Measurements from ENCODE around the gene KRTAP9-7.
"Not testable (repeated sequence)": the region's sequence is repeated elsewhere in the genome, so short reads cannot be mapped to it uniquely, and the experiment has no call there.

Gene KRTAP9-7, protein sequence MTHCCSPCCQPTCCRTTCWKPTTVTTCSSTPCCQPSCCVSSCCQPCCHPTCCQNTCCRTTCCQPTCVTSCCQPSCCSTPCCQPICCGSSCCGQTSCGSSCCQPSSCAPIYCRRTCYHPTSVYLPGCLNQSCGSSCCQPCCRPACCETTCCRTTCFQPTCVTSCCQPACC

DNA sequence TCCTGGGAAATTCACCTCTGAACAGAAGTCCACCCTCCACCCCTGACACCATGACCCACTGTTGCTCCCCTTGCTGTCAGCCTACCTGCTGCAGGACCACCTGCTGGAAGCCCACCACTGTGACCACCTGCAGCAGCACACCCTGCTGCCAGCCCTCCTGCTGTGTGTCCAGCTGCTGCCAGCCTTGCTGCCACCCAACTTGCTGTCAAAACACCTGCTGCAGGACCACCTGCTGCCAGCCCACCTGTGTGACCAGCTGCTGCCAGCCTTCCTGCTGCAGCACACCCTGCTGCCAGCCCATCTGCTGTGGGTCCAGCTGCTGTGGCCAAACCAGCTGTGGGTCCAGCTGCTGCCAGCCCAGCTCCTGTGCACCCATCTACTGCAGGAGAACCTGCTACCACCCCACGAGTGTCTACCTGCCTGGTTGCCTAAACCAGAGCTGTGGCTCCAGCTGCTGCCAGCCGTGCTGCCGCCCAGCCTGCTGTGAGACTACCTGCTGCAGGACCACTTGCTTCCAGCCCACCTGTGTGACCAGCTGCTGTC, at the start of gene KRTAP9-7:
KRTAP9-7 (plus strand) TSS at position 51 of the 543 bp plus-strand sequence; CDS start at position 51, 0 bp downstream.
- not testable (repeated sequence) for DNase-seq

DNA sequence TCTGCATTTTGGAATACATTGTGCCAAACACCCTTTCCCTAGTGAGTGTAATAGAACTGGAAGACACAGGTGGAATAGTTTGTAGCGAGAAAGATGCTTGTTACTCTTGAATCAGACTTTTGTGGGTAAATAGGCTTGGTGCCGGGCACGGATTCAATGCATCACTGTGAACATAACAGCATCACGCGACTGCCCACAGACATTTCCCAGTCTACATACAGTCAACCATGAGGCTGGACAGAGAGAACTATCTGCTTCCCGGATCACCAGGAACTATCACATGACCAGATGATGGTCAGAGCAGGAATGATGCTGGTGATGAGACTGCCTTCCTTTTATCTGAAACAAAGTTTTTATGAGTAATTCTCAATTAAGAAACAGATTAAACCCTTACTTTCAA, 49.4 kb upstream of the KRTAP9-7 start:
- DNase-seq: no peak

DNA sequence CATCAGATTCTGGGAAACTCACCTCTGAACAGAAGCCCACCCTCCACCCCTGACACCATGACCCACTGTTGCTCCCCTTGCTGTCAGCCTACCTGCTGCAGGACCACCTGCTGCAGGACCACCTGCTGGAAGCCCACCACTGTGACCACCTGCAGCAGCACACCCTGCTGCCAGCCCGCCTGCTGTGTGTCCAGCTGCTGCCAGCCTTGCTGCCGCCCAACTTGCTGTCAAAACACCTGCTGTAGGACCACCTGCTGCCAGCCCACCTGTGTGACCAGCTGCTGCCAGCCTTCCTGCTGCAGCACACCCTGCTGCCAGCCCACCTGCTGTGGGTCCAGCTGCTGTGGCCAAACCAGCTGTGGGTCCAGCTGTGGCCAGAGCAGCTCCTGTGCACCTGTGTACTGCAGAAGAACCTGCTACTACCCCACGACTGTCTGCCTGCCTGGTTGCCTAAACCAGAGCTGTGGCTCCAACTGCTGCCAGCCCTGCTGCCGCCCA, 48.9 kb upstream of the KRTAP9-7 start, which contains the start of gene KRTAP9-2:
KRTAP9-2 (plus strand) TSS at position 51 of the 498 bp plus-strand sequence; CDS start at position 58, 7 bp downstream.
- DNase-seq: not testable (repeated sequence)

DNA sequence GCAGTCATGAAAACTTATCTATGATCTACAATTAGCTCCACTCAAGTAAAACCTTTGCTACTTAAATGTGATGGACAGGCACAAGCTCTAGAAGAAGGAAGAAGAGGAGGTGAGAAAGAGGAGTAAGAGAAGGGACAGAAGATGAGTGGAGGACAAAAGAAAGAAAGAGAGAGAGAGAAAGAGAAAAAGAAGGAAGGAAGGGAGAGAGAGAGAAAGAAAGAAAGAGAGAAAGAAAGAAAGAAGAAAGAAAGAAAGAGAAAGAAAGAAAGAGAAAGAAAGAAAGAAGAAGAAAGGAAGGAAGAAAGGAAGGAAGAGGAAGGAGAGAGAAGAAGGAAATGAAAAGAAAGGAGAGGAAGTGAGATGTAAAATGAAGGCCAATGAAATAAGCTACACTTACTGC, 45.4 kb upstream of the KRTAP9-7 start:
- DNase-seq: no peak

DNA sequence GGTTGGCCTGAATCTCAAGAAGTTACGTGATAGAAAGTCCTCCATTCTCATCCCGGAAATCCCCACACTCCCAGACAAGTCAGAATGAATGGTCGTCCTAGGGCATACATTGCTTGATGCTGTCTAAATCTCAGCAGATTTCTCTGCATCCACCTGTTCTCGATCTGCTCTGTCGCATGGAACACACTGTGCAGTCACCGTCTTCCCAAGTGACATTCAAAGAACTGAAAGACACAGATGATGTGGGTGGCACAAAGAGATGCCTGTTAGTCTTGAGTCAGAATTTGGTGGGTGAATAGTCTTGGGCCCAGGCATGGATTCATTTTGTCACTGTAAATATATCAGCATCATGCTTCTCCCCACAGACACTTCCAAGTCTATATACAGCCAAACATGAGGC, 43.8 kb upstream of the KRTAP9-7 start:
- no peak for DNase-seq

DNA sequence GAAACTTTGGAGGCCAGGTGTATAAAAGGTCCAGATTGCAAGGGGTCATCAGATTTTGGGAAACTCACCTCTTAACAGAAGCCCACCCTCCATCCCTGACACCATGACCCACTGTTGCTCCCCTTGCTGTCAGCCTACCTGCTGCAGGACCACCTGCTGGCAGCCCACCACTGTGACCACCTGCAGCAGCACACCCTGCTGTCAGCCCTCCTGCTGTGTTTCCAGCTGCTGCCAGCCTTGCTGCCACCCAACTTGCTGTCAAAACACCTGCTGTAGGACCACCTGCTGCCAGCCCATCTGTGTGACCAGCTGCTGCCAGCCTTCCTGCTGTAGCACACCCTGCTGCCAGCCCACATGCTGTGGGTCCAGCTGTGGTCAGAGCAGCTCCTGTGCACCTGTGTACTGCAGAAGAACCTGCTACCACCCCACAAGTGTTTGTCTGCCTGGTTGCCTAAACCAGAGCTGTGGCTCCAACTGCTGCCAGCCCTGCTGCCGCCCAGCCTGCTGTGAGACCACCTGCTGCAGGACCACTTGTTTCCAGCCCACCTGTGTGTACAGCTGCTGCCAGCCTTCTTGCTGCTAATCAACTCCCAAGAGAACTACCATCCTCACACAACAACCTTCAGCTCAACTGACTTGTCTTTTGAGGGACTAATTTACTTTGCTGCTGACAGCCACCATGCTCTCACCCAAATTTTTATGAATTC, 42.9 kb upstream of the KRTAP9-7 start, which contains the start of gene KRTAP9-3:
KRTAP9-3 (plus strand) TSS at position 51 of the 707 bp plus-strand sequence; CDS start at position 104, 53 bp downstream.
- not testable (repeated sequence) for DNase-seq

DNA sequence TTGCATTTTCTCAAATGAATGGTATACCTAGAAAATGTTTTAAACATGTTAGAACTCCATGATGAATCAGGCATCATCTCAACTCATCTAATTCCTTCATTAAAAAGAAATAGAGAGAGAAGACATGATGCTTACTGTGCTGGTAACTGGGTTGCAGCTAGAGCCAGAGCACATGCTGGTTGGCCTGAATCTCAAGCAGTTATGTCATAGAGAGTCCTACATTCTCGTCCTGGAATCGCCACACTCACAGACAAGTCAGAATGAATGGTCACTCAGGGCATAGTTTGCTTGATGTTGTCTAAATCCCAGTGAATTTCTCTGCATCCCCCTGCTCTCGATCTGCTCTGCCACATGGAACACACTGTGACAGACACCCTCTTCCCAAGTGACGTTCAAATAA, 38.4 kb upstream of the KRTAP9-7 start:
- DNase-seq: not testable (repeated sequence)

DNA sequence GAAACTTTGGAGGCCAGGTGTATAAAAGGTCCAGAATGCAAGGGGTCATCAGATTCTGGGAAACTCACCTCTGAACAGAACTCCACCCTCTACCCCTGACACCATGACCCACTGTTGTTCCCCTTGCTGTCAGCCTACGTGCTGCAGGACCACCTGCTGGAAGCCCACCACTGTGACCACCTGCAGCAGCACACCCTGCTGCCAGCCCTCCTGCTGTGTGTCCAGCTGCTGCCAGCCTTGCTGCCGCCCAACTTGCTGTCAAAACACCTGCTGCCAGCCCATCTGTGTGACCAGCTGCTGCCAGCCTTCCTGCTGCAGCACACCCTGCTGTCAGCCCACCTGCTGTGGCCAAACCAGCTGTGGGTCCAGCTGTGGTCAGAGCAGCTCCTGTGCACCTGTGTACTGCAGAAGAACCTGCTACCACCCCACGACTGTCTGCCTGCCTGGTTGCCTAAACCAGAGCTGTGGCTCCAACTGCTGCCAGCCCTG, 37.5 kb upstream of the KRTAP9-7 start, which contains the start of gene KRTAP9-8:
KRTAP9-8 (plus strand) TSS at position 51 of the 489 bp plus-strand sequence; CDS start at position 104, 53 bp downstream.
- DNase-seq: not testable (repeated sequence)

DNA sequence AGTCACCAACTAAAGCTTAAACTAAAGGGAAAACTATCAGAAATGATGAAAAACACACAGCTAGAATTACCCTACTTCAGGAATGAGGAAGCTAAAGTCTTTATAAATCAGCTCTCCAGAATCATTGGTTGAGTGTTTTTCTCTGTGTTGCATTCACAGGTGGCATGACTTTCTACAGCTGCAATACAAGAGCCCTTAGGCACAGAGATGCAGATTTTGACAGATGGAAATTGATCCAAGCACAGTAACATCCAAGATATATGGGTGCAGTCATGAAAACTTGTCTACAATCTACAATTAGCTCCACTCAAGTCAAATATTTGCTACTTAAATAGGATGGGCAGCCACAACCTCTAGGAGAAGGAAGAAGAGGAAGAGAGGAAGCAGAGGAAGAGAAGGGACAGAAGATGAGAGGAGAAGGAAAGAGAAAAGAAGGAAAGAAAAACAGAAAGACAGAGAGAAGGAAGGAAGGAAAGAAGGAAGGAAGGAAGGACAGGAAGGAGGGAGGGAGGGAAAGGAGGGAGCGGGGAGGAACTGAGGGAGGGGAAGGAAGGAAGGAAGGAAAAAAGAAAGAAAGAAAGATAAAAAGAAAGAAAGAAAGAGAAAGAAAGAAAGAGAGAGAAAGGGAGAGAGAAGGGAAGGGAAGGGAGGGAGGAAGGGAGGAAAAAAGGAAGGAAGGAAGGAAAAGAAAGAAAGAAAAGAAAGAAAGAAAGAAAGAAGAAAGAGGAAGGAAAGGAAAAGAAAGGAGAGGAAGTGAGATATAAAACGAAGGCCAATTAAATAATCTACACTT, 28.3 kb upstream of the KRTAP9-7 start:
- not testable (repeated sequence) for DNase-seq

DNA sequence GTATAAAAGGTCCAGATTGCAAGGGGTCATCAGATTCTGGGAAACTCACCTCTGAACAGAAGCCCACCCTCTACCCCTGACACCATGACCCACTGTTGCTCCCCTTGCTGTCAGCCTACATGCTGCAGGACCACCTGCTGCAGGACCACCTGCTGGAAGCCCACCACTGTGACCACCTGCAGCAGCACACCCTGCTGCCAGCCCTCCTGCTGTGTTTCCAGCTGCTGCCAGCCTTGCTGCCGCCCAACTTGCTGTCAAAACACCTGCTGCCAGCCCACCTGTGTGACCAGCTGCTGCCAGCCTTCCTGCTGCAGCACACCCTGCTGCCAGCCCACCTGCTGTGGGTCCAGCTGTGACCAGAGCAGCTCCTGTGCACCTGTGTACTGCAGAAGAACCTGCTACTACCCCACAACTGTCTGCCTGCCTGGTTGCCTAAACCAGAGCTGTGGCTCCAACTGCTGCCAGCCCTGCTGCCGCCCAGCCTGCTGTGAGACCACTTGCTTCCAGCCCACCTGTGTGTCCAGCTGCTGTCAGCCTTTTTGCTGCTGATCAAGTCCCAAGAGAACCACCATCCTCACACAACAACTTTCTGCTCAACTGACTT, 25.8 kb upstream of the KRTAP9-7 start, which contains the start of gene KRTAP9-4:
KRTAP9-4 (plus strand) TSS at position 51 of the 604 bp plus-strand sequence; CDS start at position 85, 34 bp downstream.
- DNase-seq: not testable (repeated sequence)

DNA sequence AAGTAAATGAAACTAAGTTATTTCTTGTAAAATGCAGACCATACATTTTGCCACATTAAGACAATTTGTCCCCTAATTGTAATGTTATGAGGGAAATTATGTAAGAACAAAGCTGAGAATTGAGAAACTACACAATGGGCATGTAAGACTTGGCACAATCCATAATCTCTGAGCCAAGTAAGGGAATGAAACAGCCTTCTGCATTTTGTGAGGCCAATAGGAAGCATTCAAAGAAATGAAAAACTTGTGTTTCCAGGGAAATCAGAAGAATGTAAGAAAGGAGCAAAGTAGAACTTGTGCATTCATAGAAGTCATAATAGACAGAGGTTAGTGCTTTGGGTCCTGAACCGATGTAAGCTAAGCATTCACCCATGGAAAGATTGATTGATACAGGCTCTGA, 24.2 kb upstream of the KRTAP9-7 start:
- DNase-seq: no peak

DNA sequence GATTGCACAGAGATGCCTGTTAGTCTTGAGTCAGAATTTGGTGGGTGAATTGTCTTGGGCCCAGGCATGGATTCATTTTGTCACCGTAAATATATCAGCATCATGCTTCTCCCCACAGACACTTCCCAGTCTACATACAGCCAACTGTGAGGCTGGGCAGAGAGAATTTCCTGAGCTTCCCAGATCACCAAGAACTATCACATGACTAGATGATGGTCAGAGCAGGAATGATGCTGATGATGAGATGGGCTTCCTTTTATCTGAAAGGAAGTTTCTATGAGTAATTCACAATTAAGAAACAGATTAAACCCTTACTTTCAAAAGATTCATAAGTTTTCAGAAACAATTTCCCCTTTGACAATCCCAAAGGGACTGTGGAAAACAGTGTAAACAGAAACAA, 20.6 kb upstream of the KRTAP9-7 start:
- DNase-seq: no peak

DNA sequence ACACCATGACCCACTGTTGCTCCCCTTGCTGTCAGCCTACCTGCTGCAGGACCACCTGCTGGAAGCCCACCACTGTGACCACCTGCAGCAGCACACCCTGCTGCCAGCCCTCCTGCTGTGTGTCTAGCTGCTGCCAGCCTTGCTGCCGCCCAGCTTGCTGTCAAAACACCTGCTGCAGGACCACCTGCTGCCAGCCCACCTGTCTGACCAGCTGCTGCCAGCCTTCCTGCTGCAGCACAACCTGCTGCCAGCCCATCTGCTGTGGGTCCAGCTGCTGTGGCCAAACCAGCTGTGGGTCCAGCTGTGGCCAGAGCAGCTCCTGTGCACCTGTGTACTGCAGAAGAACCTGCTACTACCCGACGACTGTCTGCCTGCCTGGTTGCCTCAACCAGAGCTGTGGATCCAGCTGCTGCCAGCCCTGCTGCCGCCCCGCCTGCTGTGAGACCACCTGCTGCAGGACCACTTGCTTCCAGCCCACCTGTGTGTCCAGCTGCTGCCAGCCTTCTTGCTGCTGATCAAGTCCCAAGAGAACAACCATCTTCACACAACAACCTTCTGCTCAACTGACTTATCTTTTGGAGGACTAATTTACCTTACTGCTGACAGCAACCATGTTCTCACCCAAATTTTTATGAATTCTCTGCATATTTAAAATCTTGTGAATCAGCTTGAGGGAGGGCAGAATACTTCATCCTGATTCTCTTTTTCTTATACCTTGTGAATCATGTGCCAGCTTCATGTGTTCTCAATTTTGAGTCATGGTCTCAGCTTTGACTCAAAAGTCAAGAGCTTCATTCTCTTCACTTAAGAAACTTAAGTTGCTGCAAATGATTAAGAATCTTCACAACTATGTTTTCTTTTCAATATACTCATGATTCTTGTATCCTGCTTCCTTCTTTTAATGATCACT, 19.9 kb upstream of the KRTAP9-7 start, which contains the start of gene KRTAP9-9:
KRTAP9-9 (plus strand) TSS at position 4 of the 910 bp plus-strand sequence.
- DNase-seq: not testable (repeated sequence)

DNA sequence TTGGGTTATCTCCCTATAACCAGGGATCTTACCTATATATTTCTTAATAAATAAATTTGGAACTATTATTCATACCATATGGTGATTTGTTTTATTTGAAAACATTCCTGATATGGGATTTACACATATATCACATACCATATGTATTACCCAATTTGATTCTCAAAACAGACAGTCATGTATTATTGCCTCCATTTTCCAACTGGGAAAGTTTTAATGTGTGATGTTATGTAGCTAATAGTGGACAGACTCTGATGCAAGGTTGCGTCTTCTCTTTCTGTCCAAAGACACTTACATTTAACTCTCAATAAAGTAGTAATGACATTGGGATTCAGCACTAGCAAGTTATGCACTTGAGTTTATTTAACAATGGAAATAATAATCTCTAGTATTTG, 19.2 kb upstream of the KRTAP9-7 start:
- no peak for DNase-seq

DNA sequence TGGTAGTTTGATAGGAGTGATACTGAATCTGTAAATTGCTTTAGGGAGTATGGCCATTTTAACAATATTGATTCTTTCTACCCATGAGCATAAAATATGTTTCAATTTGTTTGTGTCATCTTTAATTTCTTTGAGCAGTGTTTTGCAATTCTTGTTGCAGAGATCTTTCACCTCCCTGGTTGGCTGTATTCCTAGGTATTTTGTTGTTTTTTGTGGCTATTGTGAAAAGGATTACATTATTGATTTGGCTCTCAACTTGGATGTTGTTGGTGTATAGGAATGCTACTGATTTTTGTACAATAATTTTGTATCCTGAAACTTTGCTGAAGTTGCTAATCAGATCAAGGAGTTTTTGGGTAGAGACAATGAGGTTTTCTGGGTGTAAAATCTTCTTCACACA, 17.1 kb upstream of the KRTAP9-7 start:
- DNase-seq: no peak

DNA sequence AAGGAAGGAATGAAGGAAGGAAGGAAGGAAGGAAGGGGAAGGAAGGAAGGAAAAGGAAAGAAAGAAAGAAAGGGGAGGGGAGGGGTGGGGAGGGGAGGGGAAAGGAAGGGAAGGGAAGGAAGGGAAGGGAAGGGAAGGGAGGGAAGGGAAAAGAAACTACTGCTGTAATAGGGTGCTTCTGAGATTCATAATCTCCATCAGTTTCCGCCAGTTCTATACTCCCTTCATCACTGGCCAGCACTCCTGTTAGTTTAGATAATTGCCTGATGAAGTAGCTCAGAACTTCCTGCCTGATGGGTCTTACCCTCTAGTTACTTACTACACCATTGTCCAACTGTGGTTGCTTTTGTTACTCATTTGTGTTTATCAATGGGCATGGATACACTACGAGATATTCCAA, 12.3 kb upstream of the KRTAP9-7 start:
- no peak for DNase-seq

DNA sequence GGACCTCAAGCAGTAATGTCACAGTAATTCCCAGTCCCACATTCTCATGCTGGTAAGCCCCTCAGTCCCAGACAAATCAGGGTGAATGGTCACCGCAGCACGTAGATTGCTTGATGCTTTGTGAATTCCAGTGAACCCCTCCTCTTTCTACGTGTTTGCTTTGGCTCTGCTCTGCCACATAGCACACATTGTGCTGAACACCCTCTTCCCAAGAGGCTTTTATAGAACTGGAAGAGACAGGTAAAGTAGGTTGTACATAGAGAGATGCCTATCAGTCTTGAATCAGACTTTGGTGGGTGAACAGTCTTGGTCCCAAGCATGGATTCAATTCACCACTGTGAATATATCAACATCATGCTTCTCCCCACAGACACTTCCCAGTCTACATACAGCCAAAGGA, 10.9 kb upstream of the KRTAP9-7 start:
- DNase-seq: no peak

DNA sequence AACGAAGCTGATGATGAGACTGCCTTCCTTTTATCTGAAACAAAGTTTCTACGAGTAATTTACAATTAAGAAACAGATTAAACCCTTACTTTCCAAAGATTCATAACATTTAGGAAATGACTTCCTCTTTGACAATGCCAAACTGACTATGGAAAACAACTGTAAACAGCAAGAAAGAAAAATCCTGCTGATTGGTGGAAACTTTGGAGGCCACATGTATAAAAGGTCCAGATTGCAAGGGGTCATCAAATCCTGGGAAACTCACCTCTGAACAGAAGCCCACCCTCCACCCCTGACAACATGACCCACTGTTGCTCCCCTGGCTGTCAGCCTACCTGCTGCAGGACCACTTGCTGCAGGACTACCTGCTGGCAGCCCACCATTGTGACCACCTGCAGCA, 10.4 kb upstream of the KRTAP9-7 start, which contains the start of gene KRTAP9-6:
KRTAP9-6 (plus strand) TSS at position 301 of the 400 bp plus-strand sequence; CDS start at position 301, 0 bp downstream.
- no peak for DNase-seq

DNA sequence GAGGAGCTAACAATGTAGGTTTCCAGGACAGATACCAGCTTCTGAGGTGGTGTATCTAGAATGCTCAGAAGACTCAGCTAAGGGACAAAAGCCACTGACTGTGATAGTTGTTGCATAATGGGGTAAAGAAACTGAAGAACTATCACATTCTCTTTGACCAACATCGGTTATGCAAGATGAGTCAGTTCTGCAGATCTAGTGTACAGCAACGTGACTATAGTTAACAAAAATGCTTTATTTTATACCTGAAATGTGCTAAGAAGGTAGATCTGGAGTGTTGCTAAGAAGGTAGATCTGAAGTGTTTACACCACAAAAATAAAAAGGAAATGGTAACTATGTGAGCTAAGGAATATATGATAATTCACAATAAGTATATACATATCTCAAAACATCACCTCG, 7.8 kb upstream of the KRTAP9-7 start:
- no peak for DNase-seq

DNA sequence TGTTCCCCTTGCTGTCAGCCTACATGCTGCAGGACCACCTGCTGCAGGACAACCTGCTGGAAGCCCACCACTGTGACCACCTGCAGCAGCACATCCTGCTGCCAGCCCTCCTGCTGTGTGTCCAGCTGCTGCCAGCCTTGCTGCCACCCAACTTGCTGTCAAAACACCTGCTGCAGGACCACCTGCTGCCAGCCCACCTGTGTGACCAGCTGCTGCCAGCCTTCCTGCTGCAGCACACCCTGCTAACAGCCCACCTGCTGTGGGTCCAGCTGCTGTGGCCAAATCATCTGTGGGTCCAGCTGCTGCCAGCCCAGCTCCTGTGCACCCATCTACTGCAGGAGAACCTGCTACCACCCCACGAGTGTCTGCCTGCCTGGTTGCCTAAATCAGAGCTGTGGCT, 4.2 kb upstream of the KRTAP9-7 start:
- not testable (repeated sequence) for DNase-seq

DNA sequence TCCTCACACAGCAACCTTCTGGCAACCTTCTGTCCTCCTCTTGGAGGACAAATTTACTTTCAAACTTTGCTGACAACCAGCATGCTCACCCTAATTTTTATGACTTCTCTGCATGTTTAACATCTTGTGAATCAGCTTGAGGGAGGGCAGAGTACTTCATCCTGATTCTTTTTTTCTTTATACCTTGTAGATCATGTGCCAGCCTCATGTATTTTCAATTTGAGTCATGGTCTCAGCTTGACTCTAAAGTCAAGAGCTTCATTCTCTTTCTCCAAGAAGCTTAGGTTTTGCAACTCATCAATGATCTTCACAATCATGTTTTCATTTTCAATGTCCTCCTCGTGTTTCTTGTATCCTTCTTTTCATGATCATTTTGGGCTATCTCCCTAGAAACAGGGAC, 3.6 kb upstream of the KRTAP9-7 start:
- no peak for DNase-seq

Data from activated CD4-positive, alpha-beta T cell treated with anti-CD3 and anti-CD28 coated beads, Interleukin-10, Interleukin-2, amounts not matched to agents 100 ng/mL and 50 ng/mL, durations not matched to agents 16 hours and 8 hours (primary cell).